GM21619 (cell line): Measurements from ENCODE around the gene AFF4.
"Not testable (repeated sequence)": the region's sequence is repeated elsewhere in the genome, so short reads cannot be mapped to it uniquely, and the experiment has no call there.

ENCODE experiments used
- ATAC-seq: cut with Tn5 transposase; IDR thresholded peaks from one replicate; pipeline ENCODE4 v1.9.1; 2021; ENCODE audit not compliant: unreplicated experiment

Gene AFF4

GRCh38 chr5:132961123-132961815 is 2.2 kb downstream of the AFF4 start:
- ATAC-seq, result not testable (repeated sequence)

- ATAC-seq, result not testable (repeated sequence)
Observed at GRCh38 chr5:132956166-132956799, 7.2 kb downstream of the AFF4 start.

GRCh38 chr5:132953710-132954109 is 9.7 kb downstream of the AFF4 start:
- no peak for ATAC-seq

- no peak for ATAC-seq
Observed at GRCh38 chr5:132952829-132953228, 10.6 kb downstream of the AFF4 start.

- ATAC-seq, result no peak
Observed at GRCh38 chr5:132951897-132952296, 11.5 kb downstream of the AFF4 start.

- ATAC-seq, result no peak
Observed at GRCh38 chr5:132949136-132949535, 14.3 kb downstream of the AFF4 start.

GRCh38 chr5:132947671-132948070 is 15.8 kb downstream of the AFF4 start:
- no peak for ATAC-seq

GRCh38 chr5:132945315-132945714 is 18.1 kb downstream of the AFF4 start:
- ATAC-seq, result not testable (repeated sequence)

- no peak for ATAC-seq
Observed at GRCh38 chr5:132943362-132944022, 19.9 kb downstream of the AFF4 start.

GRCh38 chr5:132941331-132941730 is 22.1 kb downstream of the AFF4 start:
- ATAC-seq, result no peak

- ATAC-seq, result no peak
Observed at GRCh38 chr5:132928062-132928407, 35.4 kb downstream of the AFF4 start.

GRCh38 chr5:132927355-132928061 is 35.9 kb downstream of the AFF4 start:
- ATAC-seq, result no peak

- no peak for ATAC-seq
Observed at GRCh38 chr5:132926437-132926836, 37.0 kb downstream of the AFF4 start.

- no peak for ATAC-seq
Observed at GRCh38 chr5:132916086-132916485, 47.3 kb downstream of the AFF4 start.

GRCh38 chr5:132915681-132916080 is 47.8 kb downstream of the AFF4 start:
- no peak for ATAC-seq

- no peak for ATAC-seq
Observed at GRCh38 chr5:132909702-132910101, 53.7 kb downstream of the AFF4 start.

GRCh38 chr5:132907161-132907560 is 56.3 kb downstream of the AFF4 start:
- ATAC-seq, result no peak

GRCh38 chr5:132905938-132906337 is 57.5 kb downstream of the AFF4 start:
- ATAC-seq, result no peak

GRCh38 chr5:132901730-132902129 is 61.7 kb downstream of the AFF4 start:
- ATAC-seq, result no peak

GRCh38 chr5:132901036-132901435 is 62.4 kb downstream of the AFF4 start:
- no peak for ATAC-seq

- no peak for ATAC-seq
Observed at GRCh38 chr5:132898094-132898493, 65.3 kb downstream of the AFF4 start.

- ATAC-seq, result no peak
Observed at GRCh38 chr5:132896685-132897084, 66.7 kb downstream of the AFF4 start.
